Measurements from ENCODE around the gene NCOA7. TPM values are rescaled to one million over a fixed set of nuclear protein-coding genes. Genes with fewer than 3 reads are reported as not detected.
A peak's percentile ranks its signal among the peaks of the same experiment; 100 is the strongest.

The NCOA7 gene
- total RNA-seq, 4 donors from 2014 or later: 18.1 to 31.4 (median 26.7) TPM

DNA sequence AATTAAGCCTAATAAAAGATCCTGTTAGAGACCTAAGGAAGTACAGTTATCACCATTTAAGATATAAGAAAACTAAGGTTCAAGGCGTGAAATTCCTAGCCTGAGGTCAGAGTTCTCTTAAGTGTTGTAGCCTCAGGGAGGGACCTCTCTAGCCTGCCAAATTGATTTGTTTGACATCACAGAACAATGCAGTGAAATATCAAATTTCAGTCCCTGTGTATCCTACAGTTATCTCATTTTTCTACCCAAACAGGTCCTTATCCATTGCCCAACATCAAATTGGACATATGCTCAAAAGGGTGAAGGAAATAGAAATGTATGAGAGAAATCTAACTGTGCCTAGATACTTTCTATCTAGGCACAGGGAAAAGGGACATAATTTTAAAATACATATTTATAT lies 63.0 kb downstream of the NCOA7 start:
- H3K36me3 ChIP-seq: peaks cover 0 to 21% of the 10 kb centered on the region in 2 donors
- H3K4me3 ChIP-seq: no peak overlapping the region
- H3K27me3 ChIP-seq: no peaks in the 10 kb centered on the region
- TF ChIP-seq POLR2A (IDR thresholded peaks at IDR 0.05) (no peak), EP300 (IDR thresholded peaks at IDR 0.05) (no peak), POLR2AphosphoS5 (IDR thresholded peaks at IDR 0.05) (no peak)
- TF ChIP-seq, protein P1, sequence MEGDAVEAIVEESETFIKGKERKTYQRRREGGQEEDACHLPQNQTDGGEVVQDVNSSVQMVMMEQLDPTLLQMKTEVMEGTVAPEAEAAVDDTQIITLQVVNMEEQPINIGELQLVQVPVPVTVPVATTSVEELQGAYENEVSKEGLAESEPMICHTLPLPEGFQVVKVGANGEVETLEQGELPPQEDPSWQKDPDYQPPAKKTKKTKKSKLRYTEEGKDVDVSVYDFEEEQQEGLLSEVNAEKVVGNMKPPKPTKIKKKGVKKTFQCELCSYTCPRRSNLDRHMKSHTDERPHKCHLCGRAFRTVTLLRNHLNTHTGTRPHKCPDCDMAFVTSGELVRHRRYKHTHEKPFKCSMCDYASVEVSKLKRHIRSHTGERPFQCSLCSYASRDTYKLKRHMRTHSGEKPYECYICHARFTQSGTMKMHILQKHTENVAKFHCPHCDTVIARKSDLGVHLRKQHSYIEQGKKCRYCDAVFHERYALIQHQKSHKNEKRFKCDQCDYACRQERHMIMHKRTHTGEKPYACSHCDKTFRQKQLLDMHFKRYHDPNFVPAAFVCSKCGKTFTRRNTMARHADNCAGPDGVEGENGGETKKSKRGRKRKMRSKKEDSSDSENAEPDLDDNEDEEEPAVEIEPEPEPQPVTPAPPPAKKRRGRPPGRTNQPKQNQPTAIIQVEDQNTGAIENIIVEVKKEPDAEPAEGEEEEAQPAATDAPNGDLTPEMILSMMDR (IDR thresholded peaks at IDR 0.05): no peak
- whole genome bisulfite sequencing, 2 donors (ENCODE audit: low coverage in 1 of 2): 75 to 100% methylated on average over 1 of the region's 1 CpG
- no peak overlapping the region for H3K27ac ChIP-seq
- no peak for ATAC-seq
- H3K9me3 ChIP-seq: no peaks in the 10 kb centered on the region
- H3K4me1 ChIP-seq: peaks cover 0 to 11% (median 0%) of the 10 kb centered on the region in 3 donors

DNA sequence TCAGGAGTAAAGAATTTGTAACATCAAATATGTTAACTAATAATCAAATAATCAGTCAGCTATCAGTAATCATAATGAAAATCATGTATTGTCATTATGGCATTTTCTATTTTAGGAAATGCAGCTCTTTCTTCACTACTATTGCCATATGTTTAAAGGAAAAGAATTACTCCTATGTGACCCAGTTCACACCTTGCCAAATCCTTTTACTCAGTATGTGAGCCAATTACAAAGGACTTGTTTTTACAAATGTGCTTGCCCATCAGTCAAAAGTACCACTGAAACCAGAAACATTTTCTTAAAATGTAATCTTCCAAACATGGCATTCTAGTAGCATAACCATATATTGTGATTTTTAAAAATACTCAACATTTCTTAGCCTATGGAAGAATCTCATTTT lies 63.6 kb downstream of the NCOA7 start:
- Histone ChIP-seq H3K36me3 (peaks cover 0 to 21% of the 10 kb centered on the region in 2 donors), H3K4me1 (peaks cover 0 to 11% (median 0%) of the 10 kb centered on the region in 3 donors), H3K9me3 (no peaks in the 10 kb centered on the region), H3K27ac (no peak overlapping the region), H3K27me3 (no peaks in the 10 kb centered on the region), H3K4me3 (no peak overlapping the region)
- no peak for TF ChIP-seq POLR2AphosphoS5 (IDR thresholded peaks at IDR 0.05)
- no peak for TF ChIP-seq EP300 (IDR thresholded peaks at IDR 0.05)
- TF ChIP-seq POLR2A (IDR thresholded peaks at IDR 0.05): no peak
- TF ChIP-seq, protein P1 (IDR thresholded peaks at IDR 0.05): no peak
- ATAC-seq: no peak

DNA sequence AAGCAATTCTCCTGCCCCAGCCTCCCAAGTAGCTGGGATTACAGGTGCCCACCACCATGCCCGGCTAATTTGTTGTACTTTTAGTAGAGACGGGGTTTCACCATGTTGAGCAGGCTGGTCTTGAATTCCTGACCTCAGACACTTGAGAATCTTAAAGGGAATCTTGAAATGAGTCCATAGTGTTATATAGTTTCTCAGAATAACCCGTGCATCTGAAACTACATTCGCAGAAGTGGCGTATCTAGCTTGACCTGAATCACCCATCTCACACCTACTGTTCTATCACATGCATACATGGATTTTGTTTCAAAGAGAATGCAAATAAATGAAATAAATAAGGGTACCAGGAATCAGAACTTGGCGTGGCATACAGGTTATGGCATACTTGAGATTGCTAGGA lies 65.0 kb downstream of the NCOA7 start:
- Histone ChIP-seq H3K27me3 (no peaks in the 10 kb centered on the region), H3K27ac (no peak overlapping the region), H3K9me3 (no peaks in the 10 kb centered on the region), H3K36me3 (peaks cover 0 to 21% of the 10 kb centered on the region in 2 donors), H3K4me3 (no peak overlapping the region), H3K4me1 (peaks cover 0 to 11% (median 0%) of the 10 kb centered on the region in 3 donors)
- TF ChIP-seq POLR2A (IDR thresholded peaks at IDR 0.05) (no peak), POLR2AphosphoS5 (IDR thresholded peaks at IDR 0.05) (no peak), EP300 (IDR thresholded peaks at IDR 0.05) (no peak)
- TF ChIP-seq, protein P1 (IDR thresholded peaks at IDR 0.05): no peak
- WGBS, 2 donors (ENCODE audit: low coverage in 1 of 2): 88 to 93% methylated on average over 2 to 5 of the region's 6 CpGs
- no peak for ATAC-seq

DNA sequence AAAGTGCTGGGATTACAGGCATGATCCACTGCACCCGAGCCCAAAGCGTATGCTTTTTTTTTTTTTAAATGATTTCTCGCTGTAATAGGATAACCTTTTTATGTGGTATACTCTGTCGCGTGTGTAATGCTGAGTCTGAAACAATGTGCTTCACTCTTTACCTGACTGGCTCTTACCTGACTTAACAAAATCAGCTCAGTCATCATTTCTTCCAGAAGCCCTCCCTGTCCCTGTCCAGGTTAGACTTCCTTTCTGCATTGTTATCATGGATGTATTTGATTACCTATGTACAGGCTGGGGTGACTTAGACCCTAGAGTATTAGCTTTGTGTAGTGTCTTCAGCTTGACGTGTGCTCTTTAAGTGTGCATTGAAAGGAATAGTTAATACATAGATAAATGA lies 67.1 kb downstream of the NCOA7 start:
- TF ChIP-seq POLR2AphosphoS5 (IDR thresholded peaks at IDR 0.05) (no peak), POLR2A (IDR thresholded peaks at IDR 0.05) (no peak), EP300 (IDR thresholded peaks at IDR 0.05) (no peak)
- TF ChIP-seq, protein P1 (IDR thresholded peaks at IDR 0.05): no peak
- ATAC-seq: no peak
- Histone ChIP-seq H3K36me3 (peaks cover 0 to 21% of the 10 kb centered on the region in 2 donors), H3K9me3 (no peaks in the 10 kb centered on the region), H3K27me3 (no peaks in the 10 kb centered on the region), H3K4me3 (no peak overlapping the region), H3K27ac (no peak overlapping the region), H3K4me1 (peaks cover 0 to 11% (median 0%) of the 10 kb centered on the region in 3 donors)
- 86 to 91% methylated on average over 6 of the region's 6 CpGs for WGBS, 2 donors (ENCODE audit: low coverage in 1 of 2)

DNA sequence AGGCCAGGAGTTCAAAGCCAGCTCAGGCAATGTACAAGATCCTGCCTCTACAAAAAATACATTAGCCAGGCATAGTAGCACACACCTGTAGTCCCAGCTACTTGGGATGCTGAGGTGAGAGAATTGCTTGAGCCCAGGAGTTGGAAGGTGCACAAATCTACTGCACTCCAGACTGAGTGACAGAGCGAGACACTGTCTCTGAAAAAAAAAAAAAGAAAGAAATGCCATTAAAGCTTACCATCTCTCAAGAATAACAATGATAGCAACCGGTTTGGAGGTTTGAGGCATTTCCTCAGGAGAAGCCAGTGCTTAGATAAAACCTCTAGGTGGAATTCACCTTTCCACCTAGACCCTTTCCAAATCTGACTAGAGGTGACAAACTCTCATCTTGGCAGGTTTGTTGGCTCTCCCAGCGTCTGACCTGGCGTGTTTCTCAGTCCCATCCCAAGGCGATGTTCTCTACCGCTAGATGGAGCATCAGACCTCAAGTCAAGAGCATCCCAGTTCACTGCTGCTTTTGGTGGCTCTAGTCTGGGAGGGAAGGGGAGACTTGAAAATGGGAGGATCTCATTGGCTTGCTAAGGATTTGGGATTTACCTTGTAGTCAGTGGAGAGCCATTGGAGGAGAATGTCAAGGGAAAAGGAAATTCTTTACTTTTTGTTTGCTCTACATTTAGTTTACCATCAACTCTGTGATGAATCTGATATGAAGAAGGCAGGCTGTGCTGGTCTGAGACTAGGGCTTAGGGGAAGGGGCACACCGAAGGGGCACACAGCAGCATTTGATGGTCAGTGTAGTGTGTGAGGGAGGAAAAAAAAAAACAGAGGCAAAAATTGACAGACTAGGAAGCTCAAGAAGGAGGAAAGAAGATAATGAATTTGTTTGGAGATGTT lies 67.9 kb downstream of the NCOA7 start:
- Histone ChIP-seq H3K4me1 (peaks cover 0 to 4% (median 0%) of the 10 kb centered on the region in 3 donors), H3K36me3 (peaks cover 0 to 21% of the 10 kb centered on the region in 2 donors), H3K4me3 (no peak overlapping the region), H3K27me3 (no peaks in the 10 kb centered on the region), H3K27ac (no peak overlapping the region), H3K9me3 (no peaks in the 10 kb centered on the region)
- WGBS, 2 donors (ENCODE audit: low coverage in 1 of 2): 28 to 43% methylated on average over 6 to 7 of the region's 7 CpGs
- ATAC-seq: peak; percentile 55
- TF ChIP-seq, protein P1 (IDR thresholded peaks at IDR 0.05): peak; percentile 10 to 64 (median 58)
- no peak for TF ChIP-seq EP300 (IDR thresholded peaks at IDR 0.05)
- TF ChIP-seq POLR2A (IDR thresholded peaks at IDR 0.05): no peak
- no peak for TF ChIP-seq POLR2AphosphoS5 (IDR thresholded peaks at IDR 0.05)
